Activated naive CD4-positive, alpha-beta T cell treated with anti-CD3 and anti-CD28 coated beads for 36 hours (primary cell): ENCODE data around the gene TMCC2. TPM values are rescaled to one million over a fixed set of nuclear protein-coding genes. Genes with fewer than 3 reads are reported as not detected.
"Not testable (repeated sequence)": the region's sequence is repeated elsewhere in the genome, so short reads cannot be mapped to it uniquely, and the experiment has no call there.

ENCODE experiments used
- CTCF ChIA-PET: fragments of 350-600 bp; sonication (Branson Sonifier 250); formaldehyde crosslinking; loops from one replicate; lab custom pipeline; 2021; ENCODE audit warnings: antibody characterized with exemption; lab: Charles Lee
- DNase-seq: peaks from one replicate; pipeline ENCODE4 v3.0.0-alpha.2; 2020
- H3K27ac Mint-ChIP-seq: one replicate; pipeline ENCODE4 v1.8.0; 2021; ENCODE audit warnings: mild to moderate bottlenecking, mixed read lengths
- H3K27me3 Mint-ChIP-seq: one replicate; pipeline ENCODE4 v1.8.0; 2021; ENCODE audit warnings: low read depth, mixed read lengths
- H3K36me3 Mint-ChIP-seq: one replicate; pipeline ENCODE4 v1.8.0; 2021; ENCODE audit warnings: low read depth, mixed read lengths
- H3K4me1 Mint-ChIP-seq: one replicate; pipeline ENCODE4 v1.8.0; 2021; ENCODE audit warnings: low read depth, mixed read lengths
- H3K4me3 Mint-ChIP-seq: one replicate; pipeline ENCODE4 v1.8.0; 2021; ENCODE audit warnings: mild to moderate bottlenecking, moderate library complexity, mixed read lengths
- H3K9me3 Mint-ChIP-seq: one replicate; pipeline ENCODE4 v1.8.0; 2021; ENCODE audit warnings: mixed read lengths
- intact Hi-C: fragments of 100-400 bp; cut with micrococcal nuclease; formaldehyde crosslinking; loops from one replicate; pipeline ENCODE4 v1.15.1; 2023
- total RNA-seq, 2 experiments: library from RNA; stranded (reverse); gene quantifications; one replicate each; pipeline ENCODE4 v1.2.3, GENCODE V29; 2021

The TMCC2 gene
- total RNA-seq, 2 experiments from 2014 or later, result 42.5 to 44.8 TPM

DNA sequence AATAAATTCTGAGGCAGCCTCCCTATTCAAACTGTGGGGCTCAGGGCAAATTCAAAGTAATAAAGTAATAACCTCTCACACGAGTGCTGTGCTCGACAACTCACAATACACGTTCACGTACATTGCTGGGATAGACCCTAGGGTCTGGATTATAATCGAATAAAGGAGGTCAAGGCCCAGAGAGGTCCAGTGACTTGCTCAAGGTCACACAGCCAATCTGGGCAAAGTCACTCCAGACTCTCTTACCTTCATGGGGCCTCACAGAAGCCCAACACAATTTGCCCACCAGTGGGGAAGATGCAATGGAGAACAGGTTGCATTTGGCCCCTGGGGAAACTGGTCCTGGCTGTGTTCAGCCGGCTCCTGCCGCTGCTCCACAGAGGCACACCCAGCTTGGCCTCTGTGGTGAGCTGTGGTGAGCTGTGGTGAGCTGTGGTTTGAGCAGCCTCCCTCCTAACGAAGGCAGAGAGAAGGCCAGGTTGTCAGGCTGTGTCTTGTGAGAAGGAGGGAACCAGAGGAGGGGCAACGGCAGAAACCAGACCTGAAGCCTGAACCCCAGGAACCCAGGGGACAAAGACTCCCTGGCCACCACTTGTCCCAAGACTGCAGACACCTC lies 58.7 kb downstream of the TMCC2 start:
- Mint-ChIP-seq H3K27me3 (no peaks in the 10 kb centered on the region), H3K4me3 (no peak overlapping the region), H3K9me3 (no peaks in the 10 kb centered on the region), H3K27ac (peak overlapping the region; percentile 87), H3K36me3 (no peaks in the 10 kb centered on the region), H3K4me1 (peaks cover 74% of the 10 kb centered on the region)
- CTCF ChIA-PET, result interaction anchor here (1.2 to 25.4 kb wide), 3 partner anchors 12 to 49 kb away, joined by 5 to 948 read pairs (median 50); partner anchors contain the start of gene NUAK2
- intact Hi-C loops, result loop anchor here (5.0 to 10.0 kb wide), 2 partner anchors 488 to 766 kb away; partner anchors contain the start of genes RAB29 and RHEX
- peak; percentile 77 for DNase-seq

DNA sequence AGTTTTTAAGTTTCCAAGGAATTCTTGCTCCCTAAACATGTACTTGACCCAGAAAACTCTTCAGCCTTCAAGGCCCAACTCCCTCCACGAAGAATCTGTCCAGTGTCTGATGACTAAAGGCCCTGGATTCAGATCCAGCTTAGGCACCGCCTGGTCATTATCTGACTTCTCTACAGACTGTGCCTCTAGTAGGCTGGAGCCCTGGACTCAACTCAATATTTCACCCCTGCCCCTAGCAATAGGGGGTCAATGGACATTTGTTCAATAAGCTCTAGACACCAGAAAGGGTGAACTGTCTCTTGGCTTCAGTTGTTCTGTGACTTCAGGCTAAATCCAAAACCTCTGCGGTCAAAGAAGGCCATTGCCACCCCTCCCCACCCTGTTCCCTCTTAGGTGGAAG lies 59.3 kb downstream of the TMCC2 start:
- Mint-ChIP-seq H3K9me3 (no peaks in the 10 kb centered on the region), H3K27ac (no peak overlapping the region), H3K4me3 (no peak overlapping the region), H3K36me3 (no peaks in the 10 kb centered on the region), H3K27me3 (no peaks in the 10 kb centered on the region), H3K4me1 (peaks cover 79% of the 10 kb centered on the region)
- DNase-seq, result no peak
- intact Hi-C loops, result loop anchor here (5.0 to 10.0 kb wide), 2 partner anchors 488 to 765 kb away; partner anchors contain the start of genes RAB29 and RHEX
- CTCF ChIA-PET, result interaction anchor here (1.0 to 25.4 kb wide), 5 partner anchors 13 to 67 kb away, joined by 3 to 948 read pairs (median 7); partner anchors contain the start of gene NUAK2

DNA sequence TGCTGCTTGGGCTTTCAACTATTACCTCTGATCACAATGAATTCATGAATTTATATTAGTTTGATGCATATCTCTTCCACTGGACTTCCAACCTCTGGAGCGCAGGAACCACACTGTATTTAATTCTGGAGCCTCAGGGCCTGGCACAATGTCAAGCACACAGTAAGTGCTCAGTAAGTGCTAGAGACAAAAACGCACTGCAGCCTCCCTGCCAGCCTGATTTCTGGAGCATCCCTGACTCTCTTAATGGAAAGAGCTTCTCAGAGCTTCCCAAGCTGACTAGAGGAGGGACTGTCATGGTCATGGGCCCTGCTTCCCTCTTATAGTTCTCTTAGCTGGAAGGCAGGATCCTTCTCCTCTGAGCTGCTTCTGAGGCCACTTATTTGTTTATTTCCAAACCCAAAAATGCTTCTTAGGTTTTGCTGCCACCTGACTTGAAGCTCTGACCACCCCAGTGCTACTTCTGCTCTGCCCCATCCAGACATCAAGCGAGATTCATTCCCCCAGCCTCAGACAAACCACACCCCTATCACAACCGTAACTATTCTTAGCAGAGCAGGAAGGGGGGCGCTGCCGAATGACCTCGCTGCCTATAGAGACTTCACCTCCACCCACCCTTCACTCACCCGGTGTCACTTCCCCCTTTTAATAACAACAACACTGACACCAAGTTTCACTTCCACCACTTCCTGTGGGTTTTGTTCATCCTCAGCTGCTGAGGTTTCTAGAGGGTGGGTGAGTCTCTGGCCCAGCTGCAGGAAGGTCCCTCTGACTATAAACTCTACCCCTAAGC lies 60.2 kb downstream of the TMCC2 start:
- intact Hi-C loops, result loop anchor here (1.0 to 10.0 kb wide), 8 partner anchors 8 to 764 kb away; partner anchors contain the start of genes NUAK2, RAB29 and RHEX
- H3K36me3 Mint-ChIP-seq, result no peaks in the 10 kb centered on the region
- H3K4me1 Mint-ChIP-seq, result peaks cover 71% of the 10 kb centered on the region
- H3K9me3 Mint-ChIP-seq, result no peaks in the 10 kb centered on the region
- H3K27ac Mint-ChIP-seq, result peak overlapping the region; percentile 88
- CTCF ChIA-PET, result interaction anchor here (0.8 to 25.4 kb wide), 9 partner anchors 10 to 66 kb away, joined by 3 to 948 read pairs (median 5); partner anchors contain the start of gene NUAK2
- H3K4me3 Mint-ChIP-seq, result peak overlapping the region; percentile 48
- no peaks in the 10 kb centered on the region for H3K27me3 Mint-ChIP-seq
- peak; percentile 93 for DNase-seq

DNA sequence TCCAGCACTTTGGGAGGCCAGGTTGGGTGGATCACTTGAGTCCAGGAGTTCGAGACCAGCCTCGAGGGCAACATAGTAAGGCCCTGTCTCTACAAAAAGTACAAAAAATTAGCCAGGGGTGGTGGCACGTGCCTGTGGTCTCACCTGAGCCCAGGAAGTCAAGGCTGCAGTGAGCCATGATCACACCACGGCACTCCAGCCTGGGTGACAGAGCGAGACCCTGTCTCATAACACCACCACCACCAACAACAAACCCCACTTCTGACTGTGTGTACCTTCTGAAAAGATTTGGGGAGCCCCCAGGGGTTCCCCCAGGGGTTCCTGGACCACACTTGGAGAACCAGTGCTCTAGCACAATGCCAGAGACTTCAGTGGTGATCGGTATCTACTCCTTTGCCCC lies 63.9 kb downstream of the TMCC2 start:
- peak; percentile 29 for DNase-seq
- Mint-ChIP-seq H3K4me3 (no peak overlapping the region), H3K9me3 (no peaks in the 10 kb centered on the region), H3K27ac (no peak overlapping the region), H3K36me3 (no peaks in the 10 kb centered on the region), H3K27me3 (no peaks in the 10 kb centered on the region), H3K4me1 (peaks cover 66% of the 10 kb centered on the region)
- intact Hi-C loops, result no loop called here
- CTCF ChIA-PET, result interaction anchor here (0.8 to 1.0 kb wide), 2 partner anchors 18 to 28 kb away, joined by 3 read pairs; no protein-coding TSS in a partner anchor

DNA sequence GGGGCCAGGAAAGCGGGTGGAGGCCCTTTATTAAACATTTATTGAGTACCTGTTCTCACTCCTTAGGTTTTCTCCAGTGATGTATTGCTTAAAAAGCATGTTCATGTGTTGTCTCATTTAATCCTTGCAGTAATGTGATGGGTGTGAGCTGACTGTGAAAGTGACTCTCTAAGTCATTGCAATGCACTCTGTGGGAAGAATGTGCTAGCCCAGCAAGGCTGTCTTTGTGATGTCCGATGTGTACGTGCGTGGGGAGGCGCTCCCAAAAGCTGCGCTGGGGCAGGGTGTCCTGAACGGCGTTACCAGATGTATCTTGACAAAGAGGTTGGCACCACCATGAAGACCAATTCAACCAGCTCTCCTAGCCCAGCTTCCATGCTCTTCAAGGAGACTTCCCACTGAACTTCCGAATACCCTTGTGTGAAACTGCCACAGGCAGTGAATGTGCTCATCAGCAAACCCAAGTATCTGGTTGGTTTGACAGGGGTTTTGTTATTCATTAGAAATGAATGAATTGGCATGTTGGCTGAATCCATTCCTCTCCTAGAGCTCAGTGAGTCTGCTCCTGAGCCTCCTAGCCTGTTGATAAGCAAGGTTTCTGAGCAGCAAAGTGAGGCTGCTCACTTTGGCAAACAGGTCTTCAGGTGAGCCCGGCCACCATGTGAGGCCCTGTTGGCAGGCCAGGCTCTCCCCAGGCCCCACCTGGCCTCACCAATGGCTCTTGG lies 65.8 kb downstream of the TMCC2 start:
- no peak for DNase-seq
- Mint-ChIP-seq H3K4me1 (peaks cover 63% of the 10 kb centered on the region), H3K9me3 (no peaks in the 10 kb centered on the region), H3K36me3 (no peaks in the 10 kb centered on the region), H3K4me3 (no peak overlapping the region), H3K27me3 (no peaks in the 10 kb centered on the region), H3K27ac (no peak overlapping the region)
- intact Hi-C loops, result no loop called here
- CTCF ChIA-PET, result interaction anchor here (0.7 to 6.1 kb wide), 7 partner anchors 18 to 41 kb away, joined by 3 to 28 read pairs (median 6); partner anchors contain the start of gene NUAK2

DNA sequence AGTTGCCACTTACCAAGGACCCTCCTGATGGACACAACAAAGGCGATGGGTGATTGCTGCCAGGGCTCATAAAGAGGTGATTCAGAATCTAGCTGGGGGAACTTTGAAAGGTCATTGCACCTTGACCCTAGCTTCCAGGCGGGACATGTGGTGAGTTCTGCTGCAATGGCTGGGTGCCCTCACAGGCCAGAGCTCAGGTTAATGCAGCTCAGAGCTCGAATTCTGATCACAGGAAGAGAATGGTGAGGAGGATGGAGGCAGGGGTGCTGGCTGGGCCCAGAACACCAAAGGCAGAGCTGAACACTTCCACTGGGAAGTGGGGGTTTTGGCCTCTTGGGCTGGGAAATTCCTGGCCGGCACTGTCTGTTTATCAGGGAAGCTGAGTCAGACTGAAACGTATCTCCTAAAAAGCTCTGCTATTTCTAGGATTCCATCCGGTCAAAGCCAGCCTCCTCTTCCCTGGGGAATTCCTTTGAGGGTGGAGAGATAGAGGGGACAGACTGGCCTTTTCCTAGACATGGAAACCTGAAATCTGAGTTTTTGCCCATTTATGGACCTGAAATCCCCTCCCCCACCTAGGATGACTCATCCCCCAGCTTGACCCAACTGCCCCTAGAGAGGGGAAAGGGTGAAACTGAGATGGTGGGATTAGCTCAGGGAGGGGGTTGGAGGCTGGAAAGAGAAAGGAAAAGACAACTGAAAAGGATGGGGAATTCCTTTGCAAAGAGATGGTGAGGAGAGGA lies 66.6 kb downstream of the TMCC2 start:
- no peak for DNase-seq
- Mint-ChIP-seq H3K36me3 (no peaks in the 10 kb centered on the region), H3K27me3 (no peaks in the 10 kb centered on the region), H3K4me1 (peaks cover 64% of the 10 kb centered on the region), H3K9me3 (no peaks in the 10 kb centered on the region), H3K4me3 (no peak overlapping the region), H3K27ac (no peak overlapping the region)
- CTCF ChIA-PET, result interaction anchor here (0.7 to 6.1 kb wide), 7 partner anchors 20 to 42 kb away, joined by 3 to 28 read pairs (median 6); partner anchors contain the start of gene NUAK2
- intact Hi-C loops, result no loop called here

DNA sequence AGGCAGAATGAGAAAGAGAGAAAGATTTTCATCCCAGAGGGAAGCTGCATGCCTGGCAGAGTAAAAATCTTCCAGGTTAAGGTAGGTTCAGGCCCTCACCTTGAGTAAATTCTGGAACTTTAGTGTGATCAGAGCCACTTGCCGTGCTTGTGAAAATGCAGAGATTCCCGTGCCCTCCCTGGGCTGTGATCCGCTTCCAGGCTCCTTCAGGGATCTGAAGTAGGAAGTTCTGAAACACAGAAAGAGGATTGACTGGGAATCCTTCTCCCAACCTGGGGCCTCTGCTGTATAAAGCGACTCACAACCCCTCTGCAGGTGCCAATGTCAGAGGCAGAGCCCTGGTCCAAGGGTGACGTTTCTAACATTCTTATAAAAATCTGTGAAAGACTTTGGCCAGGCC lies 67.2 kb downstream of the TMCC2 start:
- H3K27ac Mint-ChIP-seq, result no peak overlapping the region
- CTCF ChIA-PET, result interaction anchor here (0.9 to 6.1 kb wide), 3 partner anchors 21 to 30 kb away, joined by 4 to 28 read pairs (median 6); no protein-coding TSS in a partner anchor
- H3K4me3 Mint-ChIP-seq, result no peak overlapping the region
- DNase-seq, result no peak
- intact Hi-C loops, result no loop called here
- H3K27me3 Mint-ChIP-seq, result no peaks in the 10 kb centered on the region
- peaks cover 61% of the 10 kb centered on the region for H3K4me1 Mint-ChIP-seq
- H3K36me3 Mint-ChIP-seq, result no peaks in the 10 kb centered on the region
- no peaks in the 10 kb centered on the region for H3K9me3 Mint-ChIP-seq

DNA sequence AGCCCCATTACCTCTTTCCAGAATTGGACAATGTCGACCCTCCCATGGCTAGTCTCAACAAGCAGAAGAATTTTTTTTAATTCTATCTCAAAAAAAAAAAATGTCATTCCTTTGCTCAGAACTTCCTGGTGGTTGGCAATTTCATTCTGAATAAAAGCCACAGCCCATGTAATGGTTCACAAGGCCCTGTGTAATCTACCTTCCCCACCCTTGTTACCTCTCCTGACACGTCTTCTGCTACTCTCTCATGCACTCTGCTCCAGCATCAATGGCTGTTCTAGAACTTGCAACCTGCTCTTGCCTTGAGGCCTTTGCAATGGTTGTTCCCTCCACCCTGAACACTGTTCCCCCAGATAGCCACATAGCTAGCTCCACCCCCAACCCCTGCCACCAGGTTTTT lies 68.4 kb downstream of the TMCC2 start:
- H3K27me3 Mint-ChIP-seq, result no peaks in the 10 kb centered on the region
- intact Hi-C loops, result loop anchor here (1.0 kb wide), 1 partner anchor 8 kb away; no protein-coding TSS in a partner anchor
- H3K4me1 Mint-ChIP-seq, result peaks cover 62% of the 10 kb centered on the region
- DNase-seq, result no peak
- peaks cover 1% of the 10 kb centered on the region for H3K36me3 Mint-ChIP-seq
- no peak overlapping the region for H3K27ac Mint-ChIP-seq
- no peaks in the 10 kb centered on the region for H3K9me3 Mint-ChIP-seq
- no peak overlapping the region for H3K4me3 Mint-ChIP-seq
- CTCF ChIA-PET, result interaction anchor here (0.6 to 6.1 kb wide), 2 partner anchors 18 to 29 kb away, joined by 3 to 28 read pairs; no protein-coding TSS in a partner anchor

DNA sequence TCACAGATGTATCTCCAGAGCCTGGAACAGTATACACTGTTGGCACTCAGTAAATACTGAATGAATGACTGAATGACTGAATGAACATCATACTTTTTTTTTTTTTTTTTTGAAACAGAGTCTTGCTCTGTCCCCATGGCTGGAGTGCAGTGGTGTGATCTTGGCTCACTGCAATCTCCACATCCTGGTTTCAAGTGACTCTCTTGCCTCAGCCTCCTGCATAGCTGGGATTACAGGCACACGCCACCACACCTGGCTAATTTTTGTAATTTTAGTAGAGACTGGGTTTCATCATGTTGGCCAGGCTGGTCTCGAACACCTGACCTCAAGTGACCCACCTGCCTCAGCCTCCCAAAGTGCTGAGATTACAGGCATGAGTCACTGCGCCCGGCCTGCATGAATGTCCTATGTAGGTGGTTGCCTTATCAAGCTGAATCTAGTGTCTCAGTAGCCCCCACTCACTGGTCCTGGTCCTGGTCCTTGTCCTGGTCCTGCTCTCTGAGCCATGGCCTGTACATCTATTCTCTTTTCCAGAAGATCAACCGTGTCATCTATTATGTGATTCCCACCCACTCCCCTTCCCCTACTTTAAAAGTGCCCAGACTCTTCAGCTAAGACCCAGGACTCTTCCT lies 69.9 kb downstream of the TMCC2 start:
- H3K4me3 Mint-ChIP-seq, H3K27ac Mint-ChIP-seq, DNase-seq, intact Hi-C loops, H3K27me3 Mint-ChIP-seq, H3K9me3 Mint-ChIP-seq, H3K36me3 Mint-ChIP-seq: not testable (repeated sequence)
- H3K4me1 Mint-ChIP-seq, result peaks cover 59% of the 10 kb centered on the region
- CTCF ChIA-PET, result interaction anchor here (1.1 to 6.1 kb wide), 4 partner anchors 10 to 27 kb away, joined by 3 to 28 read pairs (median 5); no protein-coding TSS in a partner anchor

DNA sequence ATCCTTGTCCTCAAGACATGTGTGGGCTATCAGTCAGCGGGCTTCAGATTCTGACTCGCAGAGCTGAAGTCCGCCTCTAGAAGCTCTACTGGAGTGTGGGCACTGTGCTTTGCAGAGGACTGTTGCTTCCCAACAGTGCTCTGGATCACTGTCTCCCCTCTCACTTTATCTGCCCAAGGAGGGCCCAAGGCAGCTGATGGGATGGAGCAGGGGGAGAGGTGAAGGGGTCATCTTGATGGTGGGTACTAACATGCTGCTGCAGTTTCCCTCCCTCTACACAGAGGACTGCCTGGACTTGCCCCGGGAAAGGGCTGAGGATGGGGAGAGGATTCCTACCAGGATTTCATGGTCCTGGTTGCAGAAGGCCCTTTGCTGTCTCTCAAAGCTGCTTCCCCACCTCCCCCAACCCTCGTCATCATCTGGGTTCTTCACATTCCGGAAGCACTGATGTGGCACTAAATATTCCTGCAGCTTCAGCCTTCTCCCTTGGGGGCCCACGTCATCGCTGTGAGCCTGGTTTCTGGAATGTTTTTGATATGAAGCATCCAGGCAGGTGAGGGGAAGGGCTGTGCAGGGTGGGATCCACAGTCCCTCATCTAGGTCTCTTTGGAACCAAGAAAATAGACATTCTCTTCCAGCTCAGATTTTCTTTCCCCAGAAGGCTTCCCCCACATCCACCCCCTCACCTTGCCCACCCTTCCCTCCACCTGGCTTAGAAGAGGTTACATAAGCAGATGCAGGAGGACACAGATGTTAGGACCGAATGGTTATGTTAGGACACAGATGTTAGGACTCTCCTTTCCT lies 70.6 kb downstream of the TMCC2 start:
- H3K27ac Mint-ChIP-seq, result no peak overlapping the region
- peaks cover 57% of the 10 kb centered on the region for H3K4me1 Mint-ChIP-seq

More for the DNA sequence above, 70.6 kb downstream of the TMCC2 start:
- CTCF ChIA-PET, result interaction anchor here (1.1 to 6.1 kb wide), 4 partner anchors 10 to 27 kb away, joined by 3 to 28 read pairs (median 5); no protein-coding TSS in a partner anchor
- intact Hi-C loops, result no loop called here
- H3K9me3 Mint-ChIP-seq, result no peaks in the 10 kb centered on the region
- no peaks in the 10 kb centered on the region for H3K27me3 Mint-ChIP-seq
- H3K4me3 Mint-ChIP-seq, result no peak overlapping the region
- peaks cover 7% of the 10 kb centered on the region for H3K36me3 Mint-ChIP-seq
- no peak for DNase-seq
